ENCODE measurements around the gene CNN1. TPM values are rescaled to one million over a fixed set of nuclear protein-coding genes. Genes with fewer than 3 reads are reported as not detected.

The CNN1 gene
- total RNA-seq (10 to 100 TPM; 33.1 to 37.0 TPM), polyA plus RNA-seq (ENCODE audit: insufficient read length in 6 of 6) (10 to 100 TPM in 1 of 6 donors, 1 to 10 TPM in 5; 4.5 to 15.9 (median 7.5) TPM)
- long read RNA-seq, donor 1, transcript CNN1-201 (7 exons, 1,633 nt): major isoform, 5 of 5 reads
- long read RNA-seq, donor 1, partial matches to known transcripts: 0 of 5 reads
- long read RNA-seq, donor 1, other reads (novel, unspliced or antisense): 0 of 5 reads
- long read RNA-seq, donor 2, partial matches to known transcripts: 0 of 4 reads
- long read RNA-seq, donor 2, other reads (novel, unspliced or antisense): 0 of 4 reads
- long read RNA-seq, donor 3: 0 reads
- long read RNA-seq, donor 4, transcript CNN1-201 (7 exons, 1,633 nt): major isoform, 8 of 10 reads
- long read RNA-seq, donor 4, partial matches to known transcripts: 1 of 10 reads
- long read RNA-seq, donor 4, other reads (novel, unspliced or antisense): 1 of 10 reads
- long read RNA-seq, donor 5, partial matches to known transcripts: 0 of 1 reads
- long read RNA-seq, donor 5, other reads (novel, unspliced or antisense): 0 of 1 reads
- long read RNA-seq, donor 6, partial matches to known transcripts: 0 of 2 reads
- long read RNA-seq, donor 6, other reads (novel, unspliced or antisense): 0 of 2 reads
- long read RNA-seq, donor 7, partial matches to known transcripts: 0 of 1 reads
- long read RNA-seq, donor 7, other reads (novel, unspliced or antisense): 0 of 1 reads
- long read RNA-seq, donor 8: 0 reads
- long read RNA-seq, donor 9: 0 reads
- long read RNA-seq, donor 10, transcript CNN1-201 (7 exons, 1,633 nt): major isoform, 32 of 36 reads
- long read RNA-seq, donor 10, partial matches to known transcripts: 1 of 36 reads
- long read RNA-seq, donor 10, other reads (novel, unspliced or antisense): 3 of 36 reads
- long read RNA-seq, donor 11: 0 reads
- long read RNA-seq, donor 12, partial matches to known transcripts: 0 of 1 reads
- long read RNA-seq, donor 12, other reads (novel, unspliced or antisense): 0 of 1 reads

DNA sequence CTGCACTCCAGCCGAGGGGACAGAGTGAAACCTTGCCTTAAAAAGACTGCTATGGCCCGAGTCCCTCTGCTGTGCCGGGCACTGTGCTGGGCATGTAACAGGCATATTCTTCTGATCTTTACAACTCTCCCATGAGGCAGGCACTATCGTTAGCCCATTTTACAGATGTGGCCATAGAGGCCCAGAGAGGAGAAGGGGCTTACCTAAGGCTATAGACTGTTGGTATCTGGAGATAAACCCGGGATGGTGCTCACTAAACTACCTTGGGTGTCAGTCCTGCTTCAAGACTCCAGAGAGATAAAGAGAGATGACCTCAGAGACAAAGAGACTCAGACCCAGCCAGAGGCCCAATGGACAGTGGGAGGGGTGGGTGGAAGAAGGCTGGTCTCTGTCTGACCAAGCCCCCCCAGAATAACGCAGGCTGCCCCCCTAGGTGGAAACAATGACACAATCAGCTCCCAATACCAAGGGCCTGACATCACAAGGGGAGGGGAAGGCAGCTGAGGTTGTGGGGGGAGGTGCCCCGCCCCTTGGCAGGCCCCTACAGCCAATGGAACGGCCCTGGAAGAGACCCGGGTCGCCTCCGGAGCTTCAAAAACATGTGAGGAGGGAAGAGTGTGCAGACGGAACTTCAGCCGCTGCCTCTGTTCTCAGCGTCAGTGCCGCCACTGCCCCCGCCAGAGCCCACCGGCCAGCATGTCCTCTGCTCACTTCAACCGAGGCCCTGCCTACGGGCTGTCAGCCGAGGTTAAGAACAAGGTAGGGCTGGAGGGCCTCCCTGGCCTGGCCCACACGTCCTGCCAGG lies at the start of gene CNN1:
Gene CNN1 (plus strand): TSS at position 620 of the 805 bp plus-strand sequence. CDS start 77 bp downstream, at position 697.
- peak in 2 of 4 donors; percentile 43 to 68 for DNase-seq
- peak; percentile 18 for ATAC-seq
- Histone ChIP-seq H3K9me3 (no peaks in the 10 kb centered on the region), H3K4me3 (peak within 1 kb of the TSS; percentile 9 to 11), H3K4me1 (peaks cover 0 to 14% of the 10 kb centered on the region in 2 donors), H3K27me3 (peaks cover 8 to 33% of the 10 kb centered on the region in 2 donors), H3K36me3 (no peaks in the 10 kb centered on the region), H3K27ac (peak within 1 kb of the TSS in 1 of 2 donors; percentile 77)
- TF ChIP-seq, protein P1, sequence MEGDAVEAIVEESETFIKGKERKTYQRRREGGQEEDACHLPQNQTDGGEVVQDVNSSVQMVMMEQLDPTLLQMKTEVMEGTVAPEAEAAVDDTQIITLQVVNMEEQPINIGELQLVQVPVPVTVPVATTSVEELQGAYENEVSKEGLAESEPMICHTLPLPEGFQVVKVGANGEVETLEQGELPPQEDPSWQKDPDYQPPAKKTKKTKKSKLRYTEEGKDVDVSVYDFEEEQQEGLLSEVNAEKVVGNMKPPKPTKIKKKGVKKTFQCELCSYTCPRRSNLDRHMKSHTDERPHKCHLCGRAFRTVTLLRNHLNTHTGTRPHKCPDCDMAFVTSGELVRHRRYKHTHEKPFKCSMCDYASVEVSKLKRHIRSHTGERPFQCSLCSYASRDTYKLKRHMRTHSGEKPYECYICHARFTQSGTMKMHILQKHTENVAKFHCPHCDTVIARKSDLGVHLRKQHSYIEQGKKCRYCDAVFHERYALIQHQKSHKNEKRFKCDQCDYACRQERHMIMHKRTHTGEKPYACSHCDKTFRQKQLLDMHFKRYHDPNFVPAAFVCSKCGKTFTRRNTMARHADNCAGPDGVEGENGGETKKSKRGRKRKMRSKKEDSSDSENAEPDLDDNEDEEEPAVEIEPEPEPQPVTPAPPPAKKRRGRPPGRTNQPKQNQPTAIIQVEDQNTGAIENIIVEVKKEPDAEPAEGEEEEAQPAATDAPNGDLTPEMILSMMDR (IDR thresholded peaks at IDR 0.05): no peak
- intact Hi-C loops (cut with DNase I): no loop called here

DNA sequence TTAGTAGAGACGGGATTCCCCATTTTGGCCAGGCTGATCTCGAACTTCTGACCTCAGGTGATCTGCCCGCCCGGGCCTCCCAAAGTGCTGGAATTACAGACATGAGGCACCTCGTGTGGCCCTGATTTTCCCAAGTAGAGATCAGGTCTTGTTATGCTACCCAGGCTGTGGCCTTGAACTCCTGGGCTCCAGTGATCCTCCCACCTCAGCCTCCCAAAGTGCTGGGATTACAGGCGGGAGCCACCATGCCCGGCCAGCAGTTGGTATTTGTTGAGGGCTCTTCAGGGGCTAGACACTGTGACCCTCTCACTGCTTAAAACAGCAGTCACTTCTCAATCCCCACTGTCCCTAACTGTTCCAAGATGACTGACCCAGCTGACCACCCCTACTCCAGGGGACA lies 49.3 kb upstream of the CNN1 start:
- TF ChIP-seq, protein P1 (IDR thresholded peaks at IDR 0.05): no peak
- H3K27me3 ChIP-seq: no peaks in the 10 kb centered on the region
- intact Hi-C loops (cut with DNase I): no loop called here
- peaks cover 0 to 66% of the 10 kb centered on the region in 2 donors for H3K36me3 ChIP-seq
- H3K4me1 ChIP-seq: no peaks in the 10 kb centered on the region
- no peak overlapping the region for H3K27ac ChIP-seq
- H3K4me3 ChIP-seq: no peak overlapping the region
- DNase-seq (no peak), ATAC-seq (no peak)
- no peaks in the 10 kb centered on the region for H3K9me3 ChIP-seq

DNA sequence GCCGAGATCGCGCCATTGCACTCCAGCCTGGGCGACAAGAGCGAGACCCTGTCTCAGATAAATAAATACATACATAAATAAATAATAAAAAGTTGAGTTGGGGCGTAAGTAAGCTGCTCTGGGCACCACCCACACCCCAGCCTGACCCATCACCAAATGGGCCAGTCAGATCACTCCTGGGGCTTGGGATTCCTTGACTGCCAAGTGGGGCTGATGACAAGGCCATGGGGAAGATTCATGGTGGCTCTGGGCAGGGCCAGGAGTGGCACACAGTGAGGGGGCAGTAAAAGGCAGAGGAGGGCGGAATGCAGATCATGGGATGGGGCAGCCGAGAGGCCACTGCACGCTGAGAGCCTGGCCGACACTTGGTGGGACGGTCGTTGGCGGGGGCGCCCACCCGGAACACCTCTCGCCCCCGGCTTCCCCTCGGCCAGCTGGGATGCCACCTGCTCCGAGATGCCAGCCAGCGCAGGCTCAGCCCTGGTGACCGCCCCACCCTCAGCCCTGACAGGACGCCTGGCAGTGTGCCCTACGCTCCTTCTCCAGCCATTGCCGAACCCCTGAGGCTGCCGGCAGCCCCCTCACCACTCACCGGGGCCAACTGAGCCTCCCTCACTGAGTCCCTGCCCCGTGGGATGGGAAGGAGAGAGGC lies 43.9 kb upstream of the CNN1 start:
- H3K9me3 ChIP-seq: no peaks in the 10 kb centered on the region
- no peak overlapping the region for H3K4me3 ChIP-seq
- H3K4me1 ChIP-seq: no peaks in the 10 kb centered on the region
- DNase-seq: no peak
- intact Hi-C loops (cut with DNase I): no loop called here
- no peak overlapping the region for H3K27ac ChIP-seq
- H3K36me3 ChIP-seq: peaks cover 0 to 73% of the 10 kb centered on the region in 2 donors
- no peaks in the 10 kb centered on the region for H3K27me3 ChIP-seq
- ATAC-seq: no peak
- TF ChIP-seq, protein P1 (IDR thresholded peaks at IDR 0.05): no peak

DNA sequence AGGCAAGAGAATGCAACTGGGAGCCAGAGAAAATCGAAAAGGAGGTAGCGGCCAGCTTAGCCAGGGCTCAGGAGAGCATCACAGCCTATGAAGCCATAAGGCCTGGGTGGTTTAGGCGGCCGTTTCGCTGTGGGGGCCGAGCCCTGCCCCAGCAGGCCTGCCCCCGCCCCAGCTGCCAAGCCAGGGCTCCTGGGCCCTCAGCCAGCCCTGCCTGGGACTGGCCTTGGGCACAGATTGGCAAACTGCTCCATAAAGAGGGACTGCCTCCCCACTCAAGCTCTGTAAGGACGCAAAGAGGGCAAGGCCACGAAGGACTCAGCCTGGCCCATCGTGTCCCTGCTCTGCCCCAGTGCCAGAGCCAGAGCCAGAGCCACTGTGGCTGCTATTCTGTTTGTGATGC lies 43.2 kb upstream of the CNN1 start:
- intact Hi-C loops (cut with DNase I): no loop called here
- H3K27ac ChIP-seq: no peak overlapping the region

More for the DNA sequence above, 43.2 kb upstream of the CNN1 start:
- Histone ChIP-seq H3K4me3 (no peak overlapping the region), H3K4me1 (no peaks in the 10 kb centered on the region), H3K9me3 (no peaks in the 10 kb centered on the region), H3K27me3 (no peaks in the 10 kb centered on the region), H3K36me3 (peaks cover 0 to 66% of the 10 kb centered on the region in 2 donors)
- TF ChIP-seq, protein P1 (IDR thresholded peaks at IDR 0.05): no peak
- DNase-seq: no peak
- ATAC-seq: no peak

Measured in left lung (tissue), 14 donors.